ENCODE results near the gene UHRF1. TPM values are rescaled to one million over a fixed set of nuclear protein-coding genes. Genes with fewer than 3 reads are reported as not detected.
A peak's percentile ranks its signal among the peaks of the same experiment; 100 is the strongest.

The UHRF1 gene
- total and polyA plus RNA-seq, 2 of the 13 experiments (the other 11 are each of a cell fraction or from before 2014, with no cell fraction given), result 6.8 to 78.4 TPM

DNA sequence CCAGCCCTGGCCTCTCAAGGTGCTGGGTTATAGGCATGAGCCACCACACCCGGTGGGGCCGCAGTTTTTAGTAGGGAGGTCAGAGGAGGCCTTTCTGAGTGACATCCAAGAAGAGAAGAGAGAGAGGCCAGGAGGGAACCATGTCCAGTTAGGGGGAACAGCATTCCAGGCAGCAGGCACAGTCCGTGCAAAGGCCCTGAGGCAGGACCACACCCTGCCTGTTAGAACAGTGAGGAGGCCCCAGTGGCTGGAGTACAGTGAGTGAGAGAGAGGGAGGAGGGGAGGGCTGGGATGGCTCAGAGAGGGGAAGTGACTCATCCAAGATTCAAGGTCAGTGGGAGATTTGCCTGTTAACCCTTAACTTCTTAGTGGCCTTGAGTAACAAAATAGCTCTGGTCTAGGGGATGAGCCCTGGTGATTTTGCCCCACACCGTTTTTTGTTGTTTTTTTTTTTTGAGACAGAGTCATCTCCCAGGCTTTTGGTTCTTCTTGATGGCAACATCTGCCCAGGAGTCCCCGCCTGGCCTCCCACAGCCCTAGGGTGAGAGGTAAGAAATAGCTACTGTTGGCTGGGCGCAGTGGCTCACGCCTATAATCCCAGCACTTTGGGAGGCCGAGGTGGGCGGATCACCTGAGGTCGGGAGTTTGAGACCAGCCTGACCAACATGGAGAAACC is 39.1 kb upstream of the UHRF1 start (continued):
- TF ChIP-seq, protein P1, sequence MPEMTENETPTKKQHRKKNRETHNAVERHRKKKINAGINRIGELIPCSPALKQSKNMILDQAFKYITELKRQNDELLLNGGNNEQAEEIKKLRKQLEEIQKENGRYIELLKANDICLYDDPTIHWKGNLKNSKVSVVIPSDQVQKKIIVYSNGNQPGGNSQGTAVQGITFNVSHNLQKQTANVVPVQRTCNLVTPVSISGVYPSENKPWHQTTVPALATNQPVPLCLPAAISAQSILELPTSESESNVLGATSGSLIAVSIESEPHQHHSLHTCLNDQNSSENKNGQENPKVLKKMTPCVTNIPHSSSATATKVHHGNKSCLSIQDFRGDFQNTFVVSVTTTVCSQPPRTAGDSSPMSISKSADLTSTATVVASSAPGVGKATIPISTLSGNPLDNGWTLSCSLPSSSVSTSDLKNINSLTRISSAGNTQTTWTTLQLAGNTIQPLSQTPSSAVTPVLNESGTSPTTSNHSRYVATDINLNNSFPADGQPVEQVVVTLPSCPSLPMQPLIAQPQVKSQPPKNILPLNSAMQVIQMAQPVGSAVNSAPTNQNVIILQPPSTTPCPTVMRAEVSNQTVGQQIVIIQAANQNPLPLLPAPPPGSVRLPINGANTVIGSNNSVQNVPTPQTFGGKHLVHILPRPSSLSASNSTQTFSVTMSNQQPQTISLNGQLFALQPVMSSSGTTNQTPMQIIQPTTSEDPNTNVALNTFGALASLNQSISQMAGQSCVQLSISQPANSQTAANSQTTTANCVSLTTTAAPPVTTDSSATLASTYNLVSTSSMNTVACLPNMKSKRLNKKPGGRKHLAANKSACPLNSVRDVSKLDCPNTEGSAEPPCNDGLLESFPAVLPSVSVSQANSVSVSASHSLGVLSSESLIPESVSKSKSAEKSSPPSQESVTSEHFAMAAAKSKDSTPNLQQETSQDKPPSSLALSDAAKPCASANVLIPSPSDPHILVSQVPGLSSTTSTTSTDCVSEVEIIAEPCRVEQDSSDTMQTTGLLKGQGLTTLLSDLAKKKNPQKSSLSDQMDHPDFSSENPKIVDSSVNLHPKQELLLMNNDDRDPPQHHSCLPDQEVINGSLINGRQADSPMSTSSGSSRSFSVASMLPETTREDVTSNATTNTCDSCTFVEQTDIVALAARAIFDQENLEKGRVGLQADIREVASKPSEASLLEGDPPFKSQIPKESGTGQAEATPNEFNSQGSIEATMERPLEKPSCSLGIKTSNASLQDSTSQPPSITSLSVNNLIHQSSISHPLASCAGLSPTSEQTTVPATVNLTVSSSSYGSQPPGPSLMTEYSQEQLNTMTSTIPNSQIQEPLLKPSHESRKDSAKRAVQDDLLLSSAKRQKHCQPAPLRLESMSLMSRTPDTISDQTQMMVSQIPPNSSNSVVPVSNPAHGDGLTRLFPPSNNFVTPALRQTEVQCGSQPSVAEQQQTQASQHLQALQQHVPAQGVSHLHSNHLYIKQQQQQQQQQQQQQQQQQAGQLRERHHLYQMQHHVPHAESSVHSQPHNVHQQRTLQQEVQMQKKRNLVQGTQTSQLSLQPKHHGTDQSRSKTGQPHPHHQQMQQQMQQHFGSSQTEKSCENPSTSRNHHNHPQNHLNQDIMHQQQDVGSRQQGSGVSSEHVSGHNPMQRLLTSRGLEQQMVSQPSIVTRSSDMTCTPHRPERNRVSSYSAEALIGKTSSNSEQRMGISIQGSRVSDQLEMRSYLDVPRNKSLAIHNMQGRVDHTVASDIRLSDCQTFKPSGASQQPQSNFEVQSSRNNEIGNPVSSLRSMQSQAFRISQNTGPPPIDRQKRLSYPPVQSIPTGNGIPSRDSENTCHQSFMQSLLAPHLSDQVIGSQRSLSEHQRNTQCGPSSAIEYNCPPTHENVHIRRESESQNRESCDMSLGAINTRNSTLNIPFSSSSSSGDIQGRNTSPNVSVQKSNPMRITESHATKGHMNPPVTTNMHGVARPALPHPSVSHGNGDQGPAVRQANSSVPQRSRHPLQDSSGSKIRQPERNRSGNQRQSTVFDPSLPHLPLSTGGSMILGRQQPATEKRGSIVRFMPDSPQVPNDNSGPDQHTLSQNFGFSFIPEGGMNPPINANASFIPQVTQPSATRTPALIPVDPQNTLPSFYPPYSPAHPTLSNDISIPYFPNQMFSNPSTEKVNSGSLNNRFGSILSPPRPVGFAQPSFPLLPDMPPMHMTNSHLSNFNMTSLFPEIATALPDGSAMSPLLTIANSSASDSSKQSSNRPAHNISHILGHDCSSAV (CRISPR knock-in tag; IDR thresholded peaks at IDR 0.05; ENCODE audit: borderline replicate concordance), result no peak
- TF ChIP-seq, protein P2, sequence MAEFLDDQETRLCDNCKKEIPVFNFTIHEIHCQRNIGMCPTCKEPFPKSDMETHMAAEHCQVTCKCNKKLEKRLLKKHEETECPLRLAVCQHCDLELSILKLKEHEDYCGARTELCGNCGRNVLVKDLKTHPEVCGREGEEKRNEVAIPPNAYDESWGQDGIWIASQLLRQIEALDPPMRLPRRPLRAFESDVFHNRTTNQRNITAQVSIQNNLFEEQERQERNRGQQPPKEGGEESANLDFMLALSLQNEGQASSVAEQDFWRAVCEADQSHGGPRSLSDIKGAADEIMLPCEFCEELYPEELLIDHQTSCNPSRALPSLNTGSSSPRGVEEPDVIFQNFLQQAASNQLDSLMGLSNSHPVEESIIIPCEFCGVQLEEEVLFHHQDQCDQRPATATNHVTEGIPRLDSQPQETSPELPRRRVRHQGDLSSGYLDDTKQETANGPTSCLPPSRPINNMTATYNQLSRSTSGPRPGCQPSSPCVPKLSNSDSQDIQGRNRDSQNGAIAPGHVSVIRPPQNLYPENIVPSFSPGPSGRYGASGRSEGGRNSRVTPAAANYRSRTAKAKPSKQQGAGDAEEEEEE (CRISPR knock-in tag; IDR thresholded peaks at IDR 0.05; ENCODE audit: borderline replicate concordance), result no peak
- TF ChIP-seq ELF1 (CRISPR knock-in tag; IDR thresholded peaks at IDR 0.05) (no peak; the same call in 1 of the 2 replicates), KLF11 (CRISPR knock-in tag; IDR thresholded peaks at IDR 0.05) (no peak), FIP1L1 (IDR thresholded peaks at IDR 0.05; ENCODE audit: borderline replicate concordance, insufficient read depth, low read depth, low read length) (no peak), IKZF4 (CRISPR knock-in tag; IDR thresholded peaks at IDR 0.05; ENCODE audit: borderline replicate concordance, low read depth, not compliant biosample characterization) (peak; percentile 44), ZNF713 (CRISPR knock-in tag; IDR thresholded peaks at IDR 0.05) (no peak), SRSF9 (IDR thresholded peaks at IDR 0.05; ENCODE audit: borderline replicate concordance, insufficient read depth, low read depth, low read length, poor library complexity, severe bottlenecking) (no peak)
- TF ChIP-seq, protein P3, sequence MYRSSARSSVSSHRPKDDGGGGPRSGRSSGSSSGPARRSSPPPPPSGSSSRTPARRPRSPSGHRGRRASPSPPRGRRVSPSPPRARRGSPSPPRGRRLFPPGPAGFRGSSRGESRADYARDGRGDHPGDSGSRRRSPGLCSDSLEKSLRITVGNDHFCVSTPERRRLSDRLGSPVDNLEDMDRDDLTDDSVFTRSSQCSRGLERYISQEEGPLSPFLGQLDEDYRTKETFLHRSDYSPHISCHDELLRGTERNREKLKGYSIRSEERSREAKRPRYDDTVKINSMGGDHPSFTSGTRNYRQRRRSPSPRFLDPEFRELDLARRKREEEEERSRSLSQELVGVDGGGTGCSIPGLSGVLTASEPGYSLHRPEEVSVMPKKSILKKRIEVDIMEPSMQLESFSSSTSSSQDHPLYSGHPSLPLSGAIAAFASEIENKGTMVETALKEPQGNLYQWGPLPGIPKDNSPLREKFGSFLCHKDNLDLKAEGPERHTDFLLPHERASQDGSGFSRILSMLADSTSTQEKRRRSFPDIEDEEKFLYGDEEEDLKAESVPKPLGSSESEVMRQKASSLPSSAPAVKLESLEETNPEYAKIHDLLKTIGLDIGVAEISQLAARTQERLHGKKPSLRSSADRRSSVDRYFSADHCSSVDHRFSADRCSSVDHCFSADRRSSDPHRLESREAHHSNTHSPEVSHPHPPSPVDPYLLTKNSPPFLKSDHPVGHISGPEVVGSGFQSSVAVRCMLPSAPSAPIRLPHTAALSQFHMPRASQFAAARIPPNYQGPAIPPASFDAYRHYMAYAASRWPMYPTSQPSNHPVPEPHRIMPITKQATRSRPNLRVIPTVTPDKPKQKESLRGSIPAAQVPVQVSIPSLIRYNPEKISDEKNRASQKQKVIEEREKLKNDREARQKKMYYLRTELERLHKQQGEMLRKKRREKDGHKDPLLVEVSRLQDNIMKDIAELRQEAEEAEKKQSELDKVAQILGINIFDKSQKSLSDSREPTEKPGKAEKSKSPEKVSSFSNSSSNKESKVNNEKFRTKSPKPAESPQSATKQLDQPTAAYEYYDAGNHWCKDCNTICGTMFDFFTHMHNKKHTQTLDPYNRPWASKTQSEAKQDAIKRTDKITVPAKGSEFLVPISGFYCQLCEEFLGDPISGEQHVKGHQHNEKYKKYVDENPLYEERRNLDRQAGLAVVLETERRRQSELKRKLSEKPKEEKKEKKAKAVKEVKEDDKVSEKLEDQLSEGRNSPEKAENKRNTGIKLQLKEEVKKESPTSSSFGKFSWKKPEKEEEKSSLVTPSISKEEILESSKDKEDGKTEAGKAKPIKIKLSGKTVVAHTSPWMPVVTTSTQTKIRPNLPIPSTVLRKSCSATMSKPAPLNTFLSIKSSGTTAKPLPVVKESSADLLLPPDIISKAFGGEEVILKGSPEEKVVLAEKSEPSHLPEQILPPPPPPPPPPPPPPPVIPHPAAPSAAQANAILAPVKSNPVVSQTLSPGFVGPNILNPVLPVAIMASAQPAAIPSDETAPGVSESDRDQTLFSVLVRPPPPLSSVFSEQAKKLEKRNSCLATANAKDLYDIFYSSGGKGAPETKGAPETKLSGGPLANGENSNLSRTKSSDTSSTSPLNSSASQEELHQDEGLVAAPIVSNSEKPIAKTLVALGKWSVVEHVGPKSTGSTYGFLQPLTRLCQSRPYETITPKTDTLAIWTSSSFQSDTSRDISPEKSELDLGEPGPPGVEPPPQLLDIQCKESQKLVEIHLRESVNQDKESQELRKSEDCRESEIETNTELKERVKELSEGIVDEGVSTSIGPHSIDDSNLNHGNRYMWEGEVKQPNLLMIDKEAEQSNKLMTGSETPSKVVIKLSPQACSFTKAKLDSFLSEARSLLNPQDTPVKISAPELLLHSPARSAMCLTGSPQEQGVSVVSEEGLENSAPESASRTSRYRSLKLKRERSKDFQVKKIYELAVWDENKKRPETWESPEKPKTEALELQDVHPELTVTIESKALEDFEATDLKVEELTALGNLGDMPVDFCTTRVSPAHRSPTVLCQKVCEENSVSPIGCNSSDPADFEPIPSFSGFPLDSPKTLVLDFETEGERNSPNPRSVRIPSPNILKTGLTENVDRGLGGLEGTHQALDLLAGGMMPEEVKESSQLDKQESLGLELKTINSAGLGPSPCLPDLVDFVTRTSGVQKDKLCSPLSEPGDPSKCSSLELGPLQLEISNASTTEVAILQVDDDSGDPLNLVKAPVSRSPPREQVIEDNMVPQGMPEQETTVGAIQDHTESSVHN (CRISPR knock-in tag; IDR thresholded peaks at IDR 0.05), result no peak
